Ovary (tissue), 9 donors: ENCODE data around the gene SMURF1. TPM values are rescaled to one million over a fixed set of nuclear protein-coding genes. Genes with fewer than 3 reads are reported as not detected.

ENCODE experiments used
- DNase-seq, 5 donors: peaks; one replicate each; pipeline ENCODE4 v3.0.0-alpha.2; 2019 to 2020
- H3K27ac ChIP-seq, 2 donors: fragments of 200-600 bp; one replicate each; pipeline versions ENCODE4 v1.5.1 to v1.8.0; 2019 to 2022
- H3K27me3 ChIP-seq: fragments of 200-600 bp; one replicate; pipeline ENCODE4 v1.8.0; 2022
- H3K36me3 ChIP-seq: fragments of 200-600 bp; sonication (generic); one replicate; pipeline ENCODE4 v1.5.1; 2019
- H3K4me1 ChIP-seq: one replicate; pipeline ENCODE4 v1.8.1; 2013; ENCODE audit warnings: mild to moderate bottlenecking, moderate library complexity; ENCODE audit not compliant: insufficient read depth
- H3K4me3 ChIP-seq: fragments of 200-600 bp; sonication (generic); one replicate; pipeline ENCODE4 v1.5.1; 2017
- H3K9me3 ChIP-seq, 2 donors: fragments of 200-600 bp in 1 of 2; sonication (generic) in 1 of 2; one replicate each; pipeline versions ENCODE4 v1.5.1 to v1.8.1; 2013 to 2019; ENCODE audit warnings: mild to moderate bottlenecking in 1 of 2, moderate library complexity in 1 of 2
- EP300 ChIP-seq: sonication (generic); formaldehyde crosslinking; IDR thresholded peaks from one replicate; pipeline ENCODE4 v1.6.1; 2017; ENCODE audit warnings: antibody characterized with exemption
- POLR2A ChIP-seq: fragments of 450-650 bp; IDR thresholded peaks from one replicate; pipeline ENCODE4 v1.6.1; 2017; ENCODE audit warnings: antibody characterized with exemption, mild to moderate bottlenecking, moderate library complexity
- WGBS, 3 donors: extraction: QIAGEN DNeasy Blood & Tissue Kit in 1 of 3; methylation state at CpG; one replicate each; pipeline versions ENCODE4 v1.1.5 to v1.1.7; 2013 to 2017; 5-methylcytosine and 5-hydroxymethylcytosine counted together
- intact Hi-C, 4 donors: fragments of 100-400 bp; cut with DNase I; formaldehyde crosslinking; loops; one replicate each; pipeline versions ENCODE4 v1.11.0 to v1.15.1; 2022 to 2023
- polyA plus RNA-seq, 2 donors: library from polyadenylated mRNA; stranded (reverse); fragments of 200-250 nt in 1 of 2; fragments of 350-450 nt in 1 of 2; fragmentation: Illumina TruSeq in 1 of 2; extraction: RNeasy Lipid Tissue Mini Kit (QIAGEN cat#74804) in 1 of 2; gene quantifications; one replicate each; pipeline ENCODE4 v1.2.3, GENCODE V29; 2013 to 2014
- total RNA-seq, 7 donors: library from RNA; depleted of rRNA in 2 of 7; stranded (reverse); fragments of >200 nt in 2 of 7; fragmentation: NEBNext Ultra II Directional in 3 of 7; extraction: Animal tissue kit (Norgen Biotek cat#: 25700) in 3 of 7; gene quantifications; one replicate each; pipeline versions ENCODE4 v1.1.0 to v1.2.4, GENCODE V29; 2016 to 2023
- TF ChIP-seq, protein P1 (sequence below), 3 donors: fragments of 450-650 bp in 2 of 3; fragments of 200-600 bp in 1 of 3; IDR thresholded peaks; one replicate each; pipeline versions ENCODE4 v1.5.1 to v1.8.0; 2016 to 2022; ENCODE audit warnings: antibody characterized with exemption in 3 of 3, mild to moderate bottlenecking in 1 of 3
- donor health status: DM: no; HTN: no; CAD: no; lungs with moderate emphysema.
- donor health status: DM: no; HTN: no; CAD: no.
- donor health status: Bipolar disorder and iron deficiency.
- donor health status: DM: yes; HTN: yes; CAD: no.
- donor health status: DM: no; HTN: no; CAD: no.
- donor health status: DM: yes; HTN: yes; CAD: no.

Gene SMURF1
- total and polyA plus RNA-seq, 9 donors: 15.1 to 40.3 (median 27.2) TPM

DNA sequence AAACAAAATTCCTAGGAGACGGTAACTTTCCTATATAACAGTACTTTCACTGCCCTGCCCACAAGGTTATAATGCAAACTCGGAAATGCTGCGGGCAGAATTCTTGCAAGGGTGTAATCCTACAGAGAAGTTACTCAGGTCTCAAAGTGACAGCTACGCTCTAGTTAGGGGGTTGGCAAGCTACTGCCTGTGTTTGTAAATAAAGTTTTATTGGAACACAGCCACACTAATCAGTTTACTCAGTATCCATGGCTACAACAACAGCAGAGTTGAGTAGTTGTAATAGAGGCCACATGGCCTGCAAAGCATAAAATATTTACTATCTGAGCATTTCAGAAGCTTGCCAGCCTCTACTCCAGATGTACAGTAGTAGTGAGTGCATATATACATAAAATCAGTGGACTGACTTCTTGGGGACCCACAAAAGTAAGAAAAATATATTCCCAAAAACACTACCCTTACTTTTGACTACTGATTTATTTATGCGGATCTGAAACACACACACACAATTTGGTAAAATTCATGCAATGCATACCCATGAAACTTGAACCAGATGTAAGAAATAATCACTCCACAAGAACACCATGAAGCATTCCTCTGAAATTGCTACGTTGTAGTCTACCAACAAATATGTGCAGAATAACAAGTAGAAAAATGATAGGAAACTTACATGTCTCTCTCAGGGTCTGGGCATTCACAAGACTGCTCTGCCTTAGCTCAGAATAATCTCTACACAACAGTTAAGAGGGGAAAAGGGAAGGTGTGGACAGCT, 53.0 kb downstream of the SMURF1 start:
- no peak overlapping the region for H3K4me3 ChIP-seq
- TF ChIP-seq, protein P1, sequence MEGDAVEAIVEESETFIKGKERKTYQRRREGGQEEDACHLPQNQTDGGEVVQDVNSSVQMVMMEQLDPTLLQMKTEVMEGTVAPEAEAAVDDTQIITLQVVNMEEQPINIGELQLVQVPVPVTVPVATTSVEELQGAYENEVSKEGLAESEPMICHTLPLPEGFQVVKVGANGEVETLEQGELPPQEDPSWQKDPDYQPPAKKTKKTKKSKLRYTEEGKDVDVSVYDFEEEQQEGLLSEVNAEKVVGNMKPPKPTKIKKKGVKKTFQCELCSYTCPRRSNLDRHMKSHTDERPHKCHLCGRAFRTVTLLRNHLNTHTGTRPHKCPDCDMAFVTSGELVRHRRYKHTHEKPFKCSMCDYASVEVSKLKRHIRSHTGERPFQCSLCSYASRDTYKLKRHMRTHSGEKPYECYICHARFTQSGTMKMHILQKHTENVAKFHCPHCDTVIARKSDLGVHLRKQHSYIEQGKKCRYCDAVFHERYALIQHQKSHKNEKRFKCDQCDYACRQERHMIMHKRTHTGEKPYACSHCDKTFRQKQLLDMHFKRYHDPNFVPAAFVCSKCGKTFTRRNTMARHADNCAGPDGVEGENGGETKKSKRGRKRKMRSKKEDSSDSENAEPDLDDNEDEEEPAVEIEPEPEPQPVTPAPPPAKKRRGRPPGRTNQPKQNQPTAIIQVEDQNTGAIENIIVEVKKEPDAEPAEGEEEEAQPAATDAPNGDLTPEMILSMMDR (IDR thresholded peaks at IDR 0.05): no peak
- no peak for TF ChIP-seq POLR2A
- no peak for TF ChIP-seq EP300
- intact Hi-C loops: no loop called here
- 69 to 73% (median 70%) methylated on average over 6 of the region's 6 CpGs for WGBS, 3 donors
- H3K27ac ChIP-seq: no peak overlapping the region
- H3K36me3 ChIP-seq: no peaks in the 10 kb centered on the region
- no peaks in the 10 kb centered on the region for H3K9me3 ChIP-seq
- no peaks in the 10 kb centered on the region for H3K27me3 ChIP-seq
- DNase-seq: no peak
- peaks cover 11% of the 10 kb centered on the region for H3K4me1 ChIP-seq

DNA sequence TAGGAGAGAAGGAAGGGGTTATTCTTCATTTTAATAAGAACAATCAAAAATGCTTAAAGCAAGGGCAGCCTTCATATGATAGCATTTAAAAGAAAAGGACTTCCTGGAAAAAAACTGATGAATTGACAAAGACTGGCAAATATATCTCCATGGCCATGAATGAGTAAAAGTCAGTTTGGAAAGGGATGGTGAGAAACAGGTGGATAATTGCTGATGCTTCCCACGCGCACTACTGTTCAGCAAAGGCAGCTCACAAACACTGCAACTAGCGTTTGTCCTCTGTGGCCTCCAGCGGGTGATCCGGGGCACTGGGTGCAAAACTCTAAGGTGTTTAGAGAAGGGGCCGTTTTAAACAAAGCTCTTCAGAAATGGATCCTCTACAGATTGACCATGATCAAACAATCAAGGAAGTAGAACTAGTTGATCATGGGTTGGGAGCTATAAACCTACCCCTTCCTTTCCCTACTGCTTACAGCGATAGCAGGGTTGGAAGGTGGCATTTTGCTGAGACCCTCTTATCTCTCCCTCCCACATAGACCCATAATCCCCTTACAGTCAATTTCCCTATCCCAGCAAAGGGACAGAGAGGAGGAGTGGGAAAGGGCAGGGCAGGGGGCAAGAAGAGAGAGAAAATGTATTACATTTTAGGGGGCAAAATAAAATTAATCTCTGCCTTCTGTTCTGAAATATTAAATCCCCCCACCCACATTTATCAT, 53.8 kb downstream of the SMURF1 start:
- Histone ChIP-seq H3K4me1 (peaks cover 6% of the 10 kb centered on the region), H3K27me3 (no peaks in the 10 kb centered on the region), H3K27ac (no peak overlapping the region), H3K4me3 (no peak overlapping the region), H3K9me3 (no peaks in the 10 kb centered on the region), H3K36me3 (no peaks in the 10 kb centered on the region)
- intact Hi-C loops: no loop called here
- 81 to 88% (median 85%) methylated on average over 7 of the region's 7 CpGs for WGBS, 3 donors
- no peak for DNase-seq
- TF ChIP-seq POLR2A: no peak
- no peak for TF ChIP-seq EP300
- TF ChIP-seq, protein P1 (IDR thresholded peaks at IDR 0.05): no peak

DNA sequence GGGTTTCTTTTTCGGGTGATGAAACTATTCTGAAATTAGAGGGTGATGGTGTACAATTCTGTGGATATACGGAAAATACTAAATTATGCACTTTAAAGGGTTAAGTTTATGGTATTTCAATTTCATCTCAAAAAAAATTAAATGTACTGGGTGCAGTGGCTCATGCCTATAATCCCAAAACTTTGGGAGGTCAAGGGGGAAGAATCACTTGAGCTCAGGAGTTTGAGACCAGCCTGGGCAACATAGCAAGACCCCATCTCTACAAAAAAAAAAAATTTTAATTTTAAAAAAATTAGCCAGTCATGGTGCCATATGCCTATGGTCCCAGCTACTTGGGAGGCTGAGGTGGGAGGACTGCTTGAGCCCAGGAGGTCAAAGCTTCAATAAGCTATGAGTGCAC, 57.0 kb downstream of the SMURF1 start:
- Histone ChIP-seq H3K9me3 (no peaks in the 10 kb centered on the region), H3K4me1 (peaks cover 4% of the 10 kb centered on the region), H3K4me3 (no peak overlapping the region), H3K27ac (no peak overlapping the region), H3K36me3 (no peaks in the 10 kb centered on the region), H3K27me3 (no peaks in the 10 kb centered on the region)
- DNase-seq: no peak
- TF ChIP-seq, protein P1 (IDR thresholded peaks at IDR 0.05): no peak
- TF ChIP-seq POLR2A (no peak), EP300 (no peak)
- WGBS, 3 donors: 93 to 100% (median 96%) methylated on average over 2 of the region's 2 CpGs
- intact Hi-C loops: no loop called here

DNA sequence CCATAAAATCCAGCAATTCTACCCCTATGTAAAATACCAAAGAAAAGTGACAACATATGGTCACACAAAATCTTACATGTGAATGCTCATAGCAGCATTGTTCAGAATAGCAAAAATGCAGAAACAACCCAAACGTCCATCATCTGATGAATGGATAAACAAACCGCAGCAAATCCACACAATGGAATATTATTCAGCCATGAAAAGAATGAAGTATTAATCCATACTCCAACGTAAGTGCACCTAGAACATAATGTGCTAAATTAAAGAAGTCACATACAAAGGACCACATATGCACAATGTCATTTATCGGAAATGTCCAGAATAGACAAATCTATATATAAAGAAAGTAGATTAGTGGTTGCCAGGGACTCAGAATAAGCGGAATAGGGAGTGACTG, 57.4 kb downstream of the SMURF1 start:
- no peak overlapping the region for H3K27ac ChIP-seq
- H3K4me1 ChIP-seq: peaks cover 2% of the 10 kb centered on the region
- no peak overlapping the region for H3K4me3 ChIP-seq
- H3K9me3 ChIP-seq: no peaks in the 10 kb centered on the region
- intact Hi-C loops: no loop called here
- H3K27me3 ChIP-seq: no peaks in the 10 kb centered on the region
- no peak for DNase-seq
- TF ChIP-seq, protein P1 (IDR thresholded peaks at IDR 0.05): no peak
- no peak for TF ChIP-seq EP300
- TF ChIP-seq POLR2A: no peak
- no peaks in the 10 kb centered on the region for H3K36me3 ChIP-seq
- WGBS, 3 donors: 90 to 95% (median 93%) methylated on average over 5 of the region's 5 CpGs
